ENCODE data around the gene CHIT1. TPM values are rescaled to one million over a fixed set of nuclear protein-coding genes. Genes with fewer than 3 reads are reported as not detected.
A peak's percentile ranks its signal among the peaks of the same experiment; 100 is the strongest.

The CHIT1 gene
- total RNA-seq, 1 experiment from 2014 or later = not detected

DNA sequence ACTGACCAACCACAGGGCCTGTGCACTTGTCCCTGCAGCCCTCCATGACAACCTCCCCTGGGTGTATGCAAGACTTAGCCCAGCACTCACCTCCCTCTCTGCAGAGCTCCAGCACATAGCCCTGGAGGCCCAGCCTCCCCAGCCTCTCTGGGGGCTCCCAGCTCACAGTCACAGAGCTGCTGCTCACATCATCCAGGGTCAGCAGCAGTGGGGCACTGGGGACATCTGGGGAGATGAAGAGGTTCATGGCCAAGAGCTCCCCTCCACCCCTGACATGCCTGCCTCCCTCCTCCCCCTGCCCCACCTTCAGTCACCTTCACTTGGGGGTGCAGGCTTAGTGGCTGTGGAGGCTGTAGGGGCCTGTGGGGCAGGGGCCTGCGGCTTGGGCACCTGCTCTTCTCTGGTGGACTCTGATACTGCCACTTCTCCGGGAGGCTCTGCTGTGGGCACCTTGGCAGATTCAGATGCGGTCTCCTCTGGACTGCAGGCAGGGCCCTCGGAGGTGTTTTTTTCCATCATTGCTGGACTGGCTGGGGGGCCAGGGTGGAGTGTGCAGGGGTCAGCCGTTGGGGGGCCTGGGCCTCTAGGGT is 54.1 kb downstream of the CHIT1 start, which contains the start of gene MYBPH:
MYBPH (minus strand) TSS at position 590 of the 590 bp plus-strand sequence; CDS start at position 519, 71 bp downstream.
- Histone ChIP-seq H4K20me1 (ENCODE audit: insufficient read depth) (no peaks in the 10 kb centered on the region), H3K27ac (ENCODE audit: low read depth, low read length) (no peak within 1 kb of the TSS), H3K4me3 (replicated peaks in 1 of 2; ENCODE audit: low read depth in 1 of 2, low read length in 2 of 2) (no peak within 1 kb of the TSS), H3K27me3 (ENCODE audit: insufficient read depth, low read length) (no peaks in the 10 kb centered on the region), H3K9ac (ENCODE audit: low read length) (no peak within 1 kb of the TSS), H3K79me2 (ENCODE audit: insufficient read depth, low read length) (no peaks in the 10 kb centered on the region), H3K4me1 (ENCODE audit: control insufficient read depth in 1 of 2, insufficient read depth in 2 of 2, low read length in 2 of 2) (peaks cover 32 to 91% of the 10 kb centered on the region in 2 experiments), H3K4me2 (ENCODE audit: low read length) (peak within 1 kb of the TSS; percentile 84), H3K9me2 (ENCODE audit: insufficient read depth) (no peaks in the 10 kb centered on the region), H2AFZ (ENCODE audit: low read depth, low read length, poor library complexity, severe bottlenecking) (no peak within 1 kb of the TSS), H3K9me3 (ENCODE audit: control insufficient read depth in 1 of 2, insufficient read depth in 1 of 2, low read depth in 1 of 2, low read length in 2 of 2) (no peaks in the 10 kb centered on the region), H3K36me3 (ENCODE audit: control insufficient read depth in 1 of 2, insufficient read depth in 2 of 2, low read length in 2 of 2) (no peaks in the 10 kb centered on the region)
- ChIA-PET RAD21 (ENCODE audit: low non-redundant PET in 1 of 2, low total read pairs in 2 of 2, uncharacterized antibody in 2 of 2, unreplicated experiment in 2 of 2) (no interaction called here), POLR2A (no interaction called here), CTCF (interaction anchor here (0.9 to 1.3 kb wide), 3 partner anchors 9 to 58 kb away, joined by 3 to 4 read pairs (median 3); no protein-coding TSS in a partner anchor)
- TF ChIP-seq EZH2phosphoT487 (IDR thresholded peaks at IDR 0.05; ENCODE audit: borderline replicate concordance) = no peak
- TF ChIP-seq JUND (IDR thresholded peaks at IDR 0.05) = no peak
- no peak for TF ChIP-seq ELF1 (IDR thresholded peaks at IDR 0.05; ENCODE audit: borderline replicate concordance, low read depth)
- TF ChIP-seq SRF (IDR thresholded peaks at IDR 0.05; ENCODE audit: low read depth) = no peak
- TF ChIP-seq SP1 (IDR thresholded peaks at IDR 0.05; ENCODE audit: low read depth) = no peak
- no peak for TF ChIP-seq POLR2A (IDR thresholded peaks at IDR 0.05; ENCODE audit: borderline replicate concordance, extremely low read depth, insufficient read depth, insufficient read length)
- no peak for TF ChIP-seq SIN3A (IDR thresholded peaks at IDR 0.05; ENCODE audit: low read depth)
- ATAC-seq (no peak), DNase-seq (ENCODE audit: low read depth, low spot score) (no peak)
- intact Hi-C loops (cut with micrococcal nuclease) = no loop called here
- BruUV-seq (replicated peaks) = no TSS peak

DNA sequence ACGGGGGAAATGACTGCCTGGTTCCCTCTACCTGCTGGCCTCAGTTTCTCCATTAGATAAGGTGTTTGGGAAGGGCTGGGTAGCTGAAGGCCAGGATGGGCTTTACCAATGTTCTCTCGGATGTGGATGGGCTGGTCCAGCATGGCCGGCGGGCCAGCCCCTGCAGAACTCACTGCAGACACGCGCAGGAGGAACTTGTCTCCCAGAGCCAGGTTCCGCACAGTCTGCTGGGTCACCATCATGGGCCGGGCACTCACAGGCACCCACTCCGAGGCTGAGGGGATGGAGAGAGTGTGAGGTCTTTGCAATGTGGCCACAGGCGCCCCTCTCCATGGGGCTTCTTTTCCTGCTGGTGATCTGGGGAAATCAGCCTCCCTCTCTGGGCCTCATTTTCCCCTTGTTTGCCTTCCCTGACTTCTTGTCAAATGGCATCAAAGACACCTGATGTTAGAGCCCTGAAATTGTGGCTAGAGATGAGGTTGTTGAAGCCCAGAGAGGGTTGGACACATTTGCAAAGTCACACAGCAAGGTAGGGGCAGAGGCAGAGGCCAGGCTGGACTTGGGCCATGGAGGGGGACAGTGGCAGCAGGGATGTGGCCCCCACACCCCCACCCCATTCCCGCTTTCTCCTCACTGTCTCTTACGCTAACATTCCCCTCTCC is 55.0 kb downstream of the CHIT1 start:
- Histone ChIP-seq H3K4me1 (ENCODE audit: control insufficient read depth in 1 of 2, insufficient read depth in 2 of 2, low read length in 2 of 2) (peaks cover 32 to 85% of the 10 kb centered on the region in 2 experiments), H3K9ac (ENCODE audit: low read length) (no peak overlapping the region), H3K9me2 (ENCODE audit: insufficient read depth) (no peaks in the 10 kb centered on the region), H3K79me2 (ENCODE audit: insufficient read depth, low read length) (no peaks in the 10 kb centered on the region), H3K27ac (ENCODE audit: low read depth, low read length) (no peak overlapping the region), H3K27me3 (ENCODE audit: insufficient read depth, low read length) (no peaks in the 10 kb centered on the region), H4K20me1 (ENCODE audit: insufficient read depth) (no peaks in the 10 kb centered on the region), H3K4me3 (replicated peaks in 1 of 2; ENCODE audit: low read depth in 1 of 2, low read length in 2 of 2) (no peak overlapping the region), H3K36me3 (ENCODE audit: control insufficient read depth in 1 of 2, insufficient read depth in 2 of 2, low read length in 2 of 2) (no peaks in the 10 kb centered on the region), H3K9me3 (ENCODE audit: control insufficient read depth in 1 of 2, insufficient read depth in 1 of 2, low read depth in 1 of 2, low read length in 2 of 2) (no peaks in the 10 kb centered on the region), H2AFZ (ENCODE audit: low read depth, low read length, poor library complexity, severe bottlenecking) (no peak overlapping the region), H3K4me2 (ENCODE audit: low read length) (peak overlapping the region; percentile 52; the same call in 1 of the 2 replicates)
- ChIA-PET POLR2A (no interaction called here), CTCF (interaction anchor here (1.8 kb wide), 1 partner anchor 47 kb away, joined by 4 read pairs; the partner anchor contains the start of gene ADORA1), RAD21 (ENCODE audit: low non-redundant PET in 1 of 2, low total read pairs in 2 of 2, uncharacterized antibody in 2 of 2, unreplicated experiment in 2 of 2) (no interaction called here)
- DNase-seq (ENCODE audit: low read depth, low spot score) = no peak
- intact Hi-C loops (cut with micrococcal nuclease) = no loop called here
- no TSS peak for BruUV-seq (replicated peaks)
- no peak for ATAC-seq
- TF ChIP-seq FOSL1 (IDR thresholded peaks at IDR 0.05; ENCODE audit: low read depth) = no peak
- TF ChIP-seq CEBPB (IDR thresholded peaks at IDR 0.05; ENCODE audit: low read depth) = no peak
- TF ChIP-seq EGR1 (IDR thresholded peaks at IDR 0.05; ENCODE audit: low read depth) = no peak
- TF ChIP-seq, protein P1, sequence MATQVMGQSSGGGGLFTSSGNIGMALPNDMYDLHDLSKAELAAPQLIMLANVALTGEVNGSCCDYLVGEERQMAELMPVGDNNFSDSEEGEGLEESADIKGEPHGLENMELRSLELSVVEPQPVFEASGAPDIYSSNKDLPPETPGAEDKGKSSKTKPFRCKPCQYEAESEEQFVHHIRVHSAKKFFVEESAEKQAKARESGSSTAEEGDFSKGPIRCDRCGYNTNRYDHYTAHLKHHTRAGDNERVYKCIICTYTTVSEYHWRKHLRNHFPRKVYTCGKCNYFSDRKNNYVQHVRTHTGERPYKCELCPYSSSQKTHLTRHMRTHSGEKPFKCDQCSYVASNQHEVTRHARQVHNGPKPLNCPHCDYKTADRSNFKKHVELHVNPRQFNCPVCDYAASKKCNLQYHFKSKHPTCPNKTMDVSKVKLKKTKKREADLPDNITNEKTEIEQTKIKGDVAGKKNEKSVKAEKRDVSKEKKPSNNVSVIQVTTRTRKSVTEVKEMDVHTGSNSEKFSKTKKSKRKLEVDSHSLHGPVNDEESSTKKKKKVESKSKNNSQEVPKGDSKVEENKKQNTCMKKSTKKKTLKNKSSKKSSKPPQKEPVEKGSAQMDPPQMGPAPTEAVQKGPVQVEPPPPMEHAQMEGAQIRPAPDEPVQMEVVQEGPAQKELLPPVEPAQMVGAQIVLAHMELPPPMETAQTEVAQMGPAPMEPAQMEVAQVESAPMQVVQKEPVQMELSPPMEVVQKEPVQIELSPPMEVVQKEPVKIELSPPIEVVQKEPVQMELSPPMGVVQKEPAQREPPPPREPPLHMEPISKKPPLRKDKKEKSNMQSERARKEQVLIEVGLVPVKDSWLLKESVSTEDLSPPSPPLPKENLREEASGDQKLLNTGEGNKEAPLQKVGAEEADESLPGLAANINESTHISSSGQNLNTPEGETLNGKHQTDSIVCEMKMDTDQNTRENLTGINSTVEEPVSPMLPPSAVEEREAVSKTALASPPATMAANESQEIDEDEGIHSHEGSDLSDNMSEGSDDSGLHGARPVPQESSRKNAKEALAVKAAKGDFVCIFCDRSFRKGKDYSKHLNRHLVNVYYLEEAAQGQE (IDR thresholded peaks at IDR 0.05; ENCODE audit: low read depth) = no peak
- no peak for TF ChIP-seq POLR2AphosphoS5 (IDR thresholded peaks at IDR 0.05; ENCODE audit: low read depth, low read length)
- TF ChIP-seq EZH2 (IDR thresholded peaks at IDR 0.05) = no peak
- TF ChIP-seq JUND (IDR thresholded peaks at IDR 0.05) = no peak
- TF ChIP-seq, protein P2, sequence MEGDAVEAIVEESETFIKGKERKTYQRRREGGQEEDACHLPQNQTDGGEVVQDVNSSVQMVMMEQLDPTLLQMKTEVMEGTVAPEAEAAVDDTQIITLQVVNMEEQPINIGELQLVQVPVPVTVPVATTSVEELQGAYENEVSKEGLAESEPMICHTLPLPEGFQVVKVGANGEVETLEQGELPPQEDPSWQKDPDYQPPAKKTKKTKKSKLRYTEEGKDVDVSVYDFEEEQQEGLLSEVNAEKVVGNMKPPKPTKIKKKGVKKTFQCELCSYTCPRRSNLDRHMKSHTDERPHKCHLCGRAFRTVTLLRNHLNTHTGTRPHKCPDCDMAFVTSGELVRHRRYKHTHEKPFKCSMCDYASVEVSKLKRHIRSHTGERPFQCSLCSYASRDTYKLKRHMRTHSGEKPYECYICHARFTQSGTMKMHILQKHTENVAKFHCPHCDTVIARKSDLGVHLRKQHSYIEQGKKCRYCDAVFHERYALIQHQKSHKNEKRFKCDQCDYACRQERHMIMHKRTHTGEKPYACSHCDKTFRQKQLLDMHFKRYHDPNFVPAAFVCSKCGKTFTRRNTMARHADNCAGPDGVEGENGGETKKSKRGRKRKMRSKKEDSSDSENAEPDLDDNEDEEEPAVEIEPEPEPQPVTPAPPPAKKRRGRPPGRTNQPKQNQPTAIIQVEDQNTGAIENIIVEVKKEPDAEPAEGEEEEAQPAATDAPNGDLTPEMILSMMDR (IDR thresholded peaks at IDR 0.05 in 2 of 3, conservative IDR thresholded peaks at IDR 0.05 in 1 of 3; ENCODE audit: borderline replicate concordance in 1 of 3, insufficient read depth in 1 of 3, low read depth in 2 of 3, low read length in 2 of 3) = no peak
- TF ChIP-seq ZNF274 (IDR thresholded peaks at IDR 0.05; ENCODE audit: low read depth, low read length) = no peak
- no peak for TF ChIP-seq ZFX (IDR thresholded peaks at IDR 0.05)
- no peak for TF ChIP-seq POLR2A (IDR thresholded peaks at IDR 0.05; ENCODE audit: borderline replicate concordance, extremely low read depth, insufficient read depth, insufficient read length)

Measured in HCT116 (cell line).